ENCODE measurements around the gene LY6G5B.

LY6G5B gene

DNA sequence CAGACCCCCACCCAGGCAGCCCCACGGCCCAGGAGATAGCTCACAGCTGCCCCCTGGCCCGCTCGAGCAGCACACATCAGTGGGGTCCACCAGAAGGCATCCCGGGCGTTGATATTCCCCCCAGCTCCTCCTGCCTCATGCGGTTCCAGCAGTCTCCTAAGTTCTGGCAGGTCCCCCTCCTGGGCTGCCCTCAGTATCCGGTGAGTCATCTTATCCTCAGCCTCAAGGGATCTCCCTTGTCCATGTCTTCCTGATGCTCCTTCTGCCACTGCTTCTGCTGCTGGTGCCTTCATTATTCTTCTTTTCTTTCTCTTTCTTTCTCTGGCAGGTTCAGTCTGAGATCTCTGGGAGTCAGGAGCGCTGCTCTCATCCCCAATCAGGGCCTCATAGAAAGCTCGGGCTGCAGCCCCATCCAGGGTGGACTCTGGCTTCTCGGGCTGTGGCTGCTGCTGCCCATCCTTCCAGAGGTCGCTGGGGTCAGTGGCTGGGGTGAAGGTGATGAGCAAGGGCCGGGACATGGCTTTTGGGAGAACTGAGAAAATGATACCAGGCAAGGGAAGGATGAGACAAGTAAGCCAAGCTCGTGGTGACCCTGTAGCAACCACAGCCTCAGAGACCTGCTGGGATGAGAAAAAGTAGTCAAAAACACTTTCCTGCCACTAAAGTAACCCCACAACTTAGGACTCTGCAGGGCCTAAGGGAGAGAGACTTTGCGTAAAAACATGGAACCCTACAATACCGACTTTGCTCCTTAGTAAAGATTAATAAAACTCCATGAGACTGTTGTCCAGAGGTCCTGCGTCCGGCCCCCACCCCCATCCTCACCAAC lies 5.6 kb upstream of the LY6G5B start:
- no peak for DNase-seq

DNA sequence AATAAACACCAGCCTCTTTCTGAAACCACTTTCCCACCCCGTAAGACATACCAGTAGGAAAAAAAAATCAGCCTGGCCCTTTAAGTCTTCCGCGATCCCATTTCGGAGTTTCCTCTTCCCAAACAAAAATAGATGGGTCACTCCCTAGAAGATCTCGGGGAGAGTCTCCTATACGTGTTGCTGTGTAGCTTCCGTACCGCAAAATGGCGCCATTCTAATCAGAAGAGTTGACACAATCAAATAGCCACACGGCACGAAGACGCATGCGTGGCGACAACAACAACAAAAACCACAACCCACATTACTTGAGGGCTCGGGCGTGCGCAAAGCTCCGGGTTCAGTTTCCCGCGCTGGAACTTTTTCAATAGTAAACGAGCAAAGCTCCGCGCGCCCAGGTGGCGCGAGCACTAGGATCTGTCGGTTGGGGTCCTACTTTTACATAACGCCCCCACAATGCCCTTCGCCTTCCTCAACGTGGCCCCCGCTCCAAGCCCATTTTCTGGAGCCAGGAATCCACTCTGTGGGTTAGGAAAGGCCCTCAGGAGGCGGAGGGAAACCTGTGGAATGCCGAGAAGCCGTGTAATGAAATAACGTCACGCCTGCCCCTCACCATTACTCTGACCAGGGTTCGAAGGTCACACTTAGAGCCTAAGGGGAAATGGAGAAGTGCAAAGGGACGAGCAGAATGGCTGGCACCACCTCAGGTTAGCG lies 4.8 kb upstream of the LY6G5B start, which contains the start of gene GPANK1:
GPANK1 (minus strand) TSS at position 208 of the 711 bp plus-strand sequence. CDS start 519 bp downstream, outside the sequence.
- peak; percentile 94 for DNase-seq

- DNase-seq, result peak; percentile 98
Measured at GRCh38 chr6:31665501-31666336, 4.1 kb upstream of the LY6G5B start, which contains the start of gene CSNK2B. Gene CSNK2B (plus strand): TSS chr6:31666080. CDS start chr6:31666832, 752 bp downstream.

DNA sequence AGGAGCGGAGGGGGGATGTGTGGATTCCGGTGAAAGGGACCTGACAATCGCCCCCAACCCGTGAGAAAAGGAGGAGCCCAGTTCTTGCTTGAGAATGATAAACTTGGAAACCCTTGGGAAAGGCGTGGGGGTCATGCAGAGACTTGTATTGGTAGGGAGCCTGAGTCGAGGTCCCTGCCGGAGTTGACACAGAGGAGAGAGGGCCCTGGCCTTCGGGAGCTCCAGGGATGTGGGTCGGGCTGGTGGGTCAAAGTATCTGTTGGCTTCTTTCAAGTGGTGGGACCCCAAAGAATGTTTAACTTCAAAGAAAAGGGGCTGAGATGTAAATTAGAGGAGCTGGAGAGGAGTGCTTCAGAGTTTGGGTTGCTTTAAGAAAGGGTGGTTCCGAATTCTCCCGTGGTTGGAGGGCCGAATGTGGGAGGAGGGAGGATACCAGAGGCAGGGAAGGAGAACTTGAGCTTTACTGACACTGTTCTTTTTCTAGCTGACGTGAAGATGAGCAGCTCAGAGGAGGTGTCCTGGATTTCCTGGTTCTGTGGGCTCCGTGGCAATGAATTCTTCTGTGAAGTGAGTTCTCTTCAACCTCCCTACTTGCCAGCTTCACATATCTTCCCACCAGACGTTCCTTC lies 3.3 kb upstream of the LY6G5B start:
- no peak for DNase-seq

- no peak for DNase-seq
Measured at GRCh38 chr6:31676322-31676903, 6.6 kb downstream of the LY6G5B start.

DNA sequence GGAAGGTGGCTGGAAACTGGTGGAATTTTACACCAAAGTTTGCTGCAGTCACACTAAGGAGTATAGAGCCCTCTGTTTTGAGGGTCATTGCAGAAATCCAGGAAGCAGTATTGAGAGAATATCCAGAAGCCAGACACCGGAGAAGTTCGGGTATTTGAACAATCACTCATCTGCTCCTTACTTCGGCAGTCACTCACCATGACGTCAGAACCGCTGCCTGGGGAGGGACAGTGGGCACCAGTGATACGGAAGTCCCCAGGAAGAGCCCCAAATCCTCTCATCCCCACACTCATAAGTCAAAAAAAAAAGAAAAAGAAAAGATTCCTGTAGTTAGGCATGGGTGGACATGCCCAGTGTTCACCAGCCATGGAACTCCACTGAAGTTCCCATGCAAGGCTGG lies 7.1 kb downstream of the LY6G5B start:
- no peak for DNase-seq

GRCh38 chr6:31677955-31678354 lies 8.2 kb downstream of the LY6G5B start:
- no peak for DNase-seq

DNA sequence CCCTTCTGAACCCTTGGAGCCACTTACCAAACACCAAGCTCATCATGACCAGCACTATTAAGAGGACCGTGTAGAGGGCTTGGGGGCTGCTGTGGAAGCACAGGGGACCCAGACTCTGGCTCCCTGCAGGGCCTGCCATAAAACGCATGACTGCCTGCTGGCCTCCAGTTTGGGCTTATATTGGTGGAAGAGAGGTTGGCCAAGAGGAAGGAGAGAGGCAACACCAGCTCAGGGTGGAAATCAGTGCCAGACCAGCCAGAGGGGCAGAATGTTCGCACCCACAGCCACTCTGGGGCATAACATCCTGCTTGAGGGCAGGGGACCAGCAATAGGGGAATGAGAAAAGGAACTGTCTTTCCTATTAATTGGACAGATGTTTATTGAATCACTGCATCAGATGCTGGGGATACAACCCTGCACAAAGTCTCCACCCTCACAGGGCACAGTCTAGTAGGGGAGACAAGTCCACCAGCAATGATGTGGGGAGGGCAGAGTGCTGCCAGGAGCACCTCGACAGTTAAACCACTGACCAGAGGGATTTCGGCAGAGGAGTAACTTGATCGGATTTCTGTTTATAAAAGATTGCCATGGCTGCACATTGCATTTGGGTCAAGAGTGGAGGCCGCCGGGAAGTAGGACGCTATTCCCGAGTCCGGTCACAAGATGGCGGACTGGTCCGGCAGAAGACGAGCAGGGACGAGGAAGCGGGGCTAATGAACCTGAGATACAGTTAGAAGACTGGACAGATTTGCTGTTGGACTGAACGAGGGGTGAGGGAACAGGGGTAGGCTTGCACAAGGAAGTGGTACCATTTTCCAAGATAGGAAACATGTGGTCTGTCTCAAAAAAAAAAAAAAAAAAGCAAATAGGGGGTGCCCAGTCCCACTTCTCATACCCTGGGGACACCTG lies 10.7 kb downstream of the LY6G5B start, which contains the start of gene LY6G5C:
LY6G5C (minus strand) TSS at position 842 of the 909 bp plus-strand sequence; CDS start at position 148, 694 bp downstream.
- peak; percentile 76 for DNase-seq

DNA sequence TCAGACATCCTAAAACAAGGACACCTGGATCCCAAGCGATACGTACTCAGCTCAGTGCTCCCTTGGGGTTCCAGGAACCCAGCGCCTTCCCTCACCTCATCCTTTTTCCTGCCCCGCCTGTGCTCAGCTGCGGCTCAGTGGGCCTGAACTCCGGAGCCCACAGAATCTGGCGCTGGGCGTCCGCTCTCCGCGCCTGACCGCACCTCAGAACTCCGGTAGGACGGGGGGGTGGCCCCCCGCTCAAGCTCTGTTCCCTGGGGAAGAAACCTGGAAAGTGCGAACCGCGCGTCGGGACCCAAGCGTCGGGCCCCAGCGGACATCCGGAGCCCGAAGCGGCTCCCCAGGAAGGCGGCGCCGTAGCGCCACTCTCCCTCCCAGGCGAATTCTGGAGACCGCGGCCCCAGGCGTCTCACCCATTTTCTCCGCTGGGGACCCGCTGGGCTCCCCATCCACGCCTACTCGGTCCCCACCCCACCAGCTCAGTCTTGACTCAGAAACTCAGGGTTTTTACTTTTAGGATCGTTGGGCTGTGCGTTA lies 11.4 kb downstream of the LY6G5B start:
- DNase-seq, result peak; percentile 61

DNA sequence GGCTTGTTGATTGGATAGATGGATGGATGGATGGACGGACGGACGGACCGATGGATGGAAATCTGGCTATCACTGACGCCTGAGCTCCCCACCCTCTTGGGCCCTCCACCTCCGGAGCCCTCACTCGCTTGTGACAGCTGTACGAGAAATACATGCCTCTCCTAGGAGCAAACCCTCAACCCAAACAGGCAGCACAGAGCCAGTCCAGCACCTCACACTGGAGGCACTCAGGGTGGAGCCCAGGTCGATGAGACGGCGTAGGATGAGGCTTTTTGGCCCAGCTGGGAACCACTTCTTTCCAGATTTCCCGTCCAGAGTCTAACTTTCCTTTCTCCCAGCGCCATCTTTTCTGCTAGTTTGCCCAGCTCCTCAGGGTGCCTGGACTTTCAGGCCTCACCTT lies 13.8 kb downstream of the LY6G5B start:
- DNase-seq, result no peak

GRCh38 chr6:31686483-31686882 lies 16.7 kb downstream of the LY6G5B start:
- DNase-seq, result no peak

- DNase-seq, result no peak
Measured at GRCh38 chr6:31687321-31687720, 17.5 kb downstream of the LY6G5B start.

DNA sequence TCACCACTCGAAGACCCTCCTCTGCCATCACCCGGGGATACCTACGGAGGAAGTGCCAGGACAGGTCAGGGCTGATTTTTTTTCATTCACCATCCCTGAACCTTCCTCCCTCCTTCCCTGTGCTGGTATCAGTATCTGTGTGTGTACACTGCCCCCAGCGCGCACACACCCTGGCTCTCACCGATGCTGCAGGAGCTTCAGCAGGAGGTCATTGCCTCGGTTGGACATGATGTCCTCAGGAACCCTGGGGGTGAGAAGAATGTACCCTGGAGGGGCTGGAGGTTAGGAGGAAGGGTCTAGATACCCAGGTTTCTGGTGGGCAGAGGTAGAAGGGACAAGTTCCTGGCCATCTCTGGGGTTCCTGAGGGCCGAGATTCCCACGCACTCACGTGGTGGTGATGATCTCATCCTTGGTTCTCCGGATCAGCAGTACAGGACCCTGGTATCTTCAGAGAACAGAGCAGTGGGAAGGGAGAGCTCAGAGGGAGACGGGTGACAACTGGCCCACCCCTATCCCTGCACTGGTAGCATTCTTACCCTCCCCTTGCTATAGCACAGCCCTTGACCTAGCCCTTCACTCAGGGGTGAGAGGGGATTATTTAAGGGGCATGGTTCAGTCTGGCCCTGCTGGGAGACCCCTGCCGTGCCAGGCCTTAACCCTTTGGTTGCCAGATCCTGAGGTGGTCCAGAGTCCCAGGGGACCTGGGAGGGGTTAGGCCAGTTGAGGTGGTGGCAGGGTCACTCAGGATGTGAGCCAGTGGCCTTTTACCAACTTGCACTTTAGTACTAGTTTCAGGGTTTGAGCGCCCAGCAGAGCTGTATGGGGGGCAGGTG lies 18.3 kb downstream of the LY6G5B start:
- DNase-seq, result no peak

- no peak for DNase-seq
Measured at GRCh38 chr6:31689249-31690110, 19.7 kb downstream of the LY6G5B start.

DNA sequence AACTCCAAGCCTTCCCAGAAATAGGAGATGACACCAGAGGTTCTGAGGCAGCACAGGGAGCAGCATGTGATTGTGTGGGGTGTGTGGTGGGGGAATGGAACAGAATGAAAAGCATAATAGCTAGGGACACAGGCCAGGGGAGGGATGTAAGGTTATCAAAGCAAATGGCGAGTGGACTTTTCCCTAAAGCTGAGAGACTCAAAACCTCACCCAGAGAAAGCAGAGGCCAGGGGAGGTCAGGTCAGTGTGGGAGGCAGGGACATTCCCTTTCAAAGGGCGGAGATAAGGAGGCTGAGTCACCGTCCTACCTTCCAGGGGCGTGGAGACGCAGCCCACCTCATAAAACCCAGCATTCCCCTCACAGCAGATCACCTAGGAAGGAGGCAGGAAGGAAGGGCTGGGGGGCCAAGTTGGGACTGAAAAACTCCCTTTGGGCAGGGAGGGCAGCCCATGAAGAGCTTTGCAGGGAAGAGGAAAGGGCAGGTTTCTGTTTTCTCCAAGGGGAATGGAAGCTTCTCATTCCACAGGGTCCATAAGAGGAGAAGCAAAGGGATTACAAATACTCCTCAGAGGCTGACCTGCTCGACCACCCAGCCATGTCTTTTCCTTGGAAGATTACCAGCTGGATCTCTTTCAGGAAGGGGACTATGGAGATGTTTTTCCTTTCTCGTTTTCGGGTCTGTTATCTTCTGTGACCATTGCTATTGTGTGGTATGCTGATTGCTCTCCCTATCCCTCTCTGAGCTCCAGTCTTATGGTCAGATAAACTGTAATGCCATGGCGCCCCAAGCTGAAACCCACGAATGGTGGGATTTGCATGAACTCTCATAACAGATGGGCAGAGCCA lies 20.7 kb downstream of the LY6G5B start:
- DNase-seq, result no peak

DNA sequence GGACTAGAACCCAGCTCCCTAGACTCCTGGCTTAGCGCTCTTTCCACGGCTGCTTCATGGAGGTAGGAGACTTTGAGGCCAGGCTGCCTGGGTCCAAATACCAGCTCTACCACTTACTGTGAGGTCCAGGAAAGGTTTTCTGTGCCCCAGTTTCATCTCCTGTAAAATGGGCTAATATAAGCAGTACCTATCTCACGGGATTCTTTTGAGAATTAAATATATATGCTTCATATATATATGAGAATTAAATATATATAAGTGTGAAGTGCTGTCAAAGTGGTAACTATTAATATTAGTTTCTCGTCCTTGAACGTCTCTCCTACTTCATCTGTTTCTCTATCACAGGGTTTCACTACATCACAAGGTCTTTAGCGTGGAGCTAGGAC lies 21.3 kb downstream of the LY6G5B start:
- no peak for DNase-seq

- no peak for DNase-seq
Measured at GRCh38 chr6:31691564-31692108, 21.9 kb downstream of the LY6G5B start.
